HEK293 (cell line): ENCODE results near the gene FBXL15.

Source experiments
- HOXA7 ChIP-seq: sonication (generic); formaldehyde crosslinking; IDR thresholded peaks from 2 replicates; pipeline ENCODE4 v1.8.1; 2022; ENCODE audit warnings: missing genetic modification reagents, borderline replicate concordance
- HOXD13 ChIP-seq: sonication (generic); formaldehyde crosslinking; IDR thresholded peaks from 2 replicates; pipeline ENCODE4 v1.8.0; 2022; ENCODE audit warnings: missing genetic modification reagents, borderline replicate concordance
- MEIS1 ChIP-seq: sonication (generic); formaldehyde crosslinking; IDR thresholded peaks from 2 replicates; pipeline ENCODE4 v1.8.1; 2022; ENCODE audit warnings: missing genetic modification reagents, mild to moderate bottlenecking, borderline replicate concordance
- SETDB1 ChIP-seq: IDR thresholded peaks from one replicate; pipeline ENCODE4 v1.6.1; 2017; ENCODE audit warnings: mild to moderate bottlenecking, low read length, moderate library complexity, mixed read lengths; ENCODE audit not compliant: insufficient read length
- SP2 ChIP-seq: fragments of 450-650 bp; formaldehyde crosslinking; IDR thresholded peaks from 2 replicates; pipeline ENCODE4 v1.5.1; 2016; ENCODE audit warnings: missing biosample characterization, missing genetic modification characterization
- SP3 ChIP-seq: fragments of 450-650 bp; formaldehyde crosslinking; IDR thresholded peaks from 2 replicates; pipeline ENCODE4 v1.5.1; 2016; ENCODE audit warnings: missing biosample characterization, missing genetic modification characterization
- TRIM28 ChIP-seq: IDR thresholded peaks from 2 replicates; pipeline ENCODE4 v1.6.1; 2011; ENCODE audit warnings: low read length, control low read depth, borderline replicate concordance
- ZBTB8A ChIP-seq: fragments of 450-650 bp; formaldehyde crosslinking; IDR thresholded peaks from 2 replicates; pipeline ENCODE4 v1.5.1; 2016; ENCODE audit warnings: missing biosample characterization, missing genetic modification characterization
- ZNF155 ChIP-seq: fragments of 450-650 bp; formaldehyde crosslinking; IDR thresholded peaks from 2 replicates; pipeline ENCODE4 v1.5.1; 2016; ENCODE audit warnings: missing biosample characterization, missing genetic modification characterization
- ZNF169 ChIP-seq: fragments of 450-650 bp; formaldehyde crosslinking; IDR thresholded peaks from 2 replicates; pipeline ENCODE4 v1.5.1; 2016; ENCODE audit warnings: missing biosample characterization, missing genetic modification characterization
- ZNF223 ChIP-seq: fragments of 450-650 bp; formaldehyde crosslinking; IDR thresholded peaks from 2 replicates; pipeline ENCODE4 v1.5.1; 2016; ENCODE audit warnings: missing biosample characterization, missing genetic modification characterization
- ZNF248 ChIP-seq: fragments of 450-650 bp; formaldehyde crosslinking; IDR thresholded peaks from 2 replicates; pipeline ENCODE4 v1.5.1; 2017; ENCODE audit warnings: missing biosample characterization, missing genetic modification characterization
- ZNF391 ChIP-seq: fragments of 450-650 bp; formaldehyde crosslinking; IDR thresholded peaks from 2 replicates; pipeline ENCODE4 v1.5.1; 2016; ENCODE audit warnings: low read depth, missing biosample characterization, missing genetic modification characterization, borderline replicate concordance
- ZNF473 ChIP-seq: fragments of 450-650 bp; formaldehyde crosslinking; IDR thresholded peaks from 2 replicates; pipeline ENCODE4 v1.5.1; 2017; ENCODE audit warnings: missing biosample characterization, missing genetic modification characterization
- ZNF76 ChIP-seq: fragments of 450-650 bp; formaldehyde crosslinking; IDR thresholded peaks from 2 replicates; pipeline ENCODE4; 2016; ENCODE audit warnings: low read depth, missing biosample characterization, missing genetic modification characterization, borderline replicate concordance
- ZNF843 ChIP-seq: fragments of 450-650 bp; formaldehyde crosslinking; IDR thresholded peaks from 2 replicates; pipeline ENCODE4 v1.5.1; 2016; ENCODE audit warnings: missing biosample characterization, missing genetic modification characterization
- ZXDB ChIP-seq: fragments of 450-650 bp; formaldehyde crosslinking; IDR thresholded peaks from 2 replicates; pipeline ENCODE4 v1.5.1; 2016; ENCODE audit warnings: missing biosample characterization, missing genetic modification characterization
- TF ChIP-seq, protein P1 (sequence below): fragments of 450-650 bp; formaldehyde crosslinking; IDR thresholded peaks from 2 replicates; pipeline ENCODE4 v1.5.0; 2017; ENCODE audit warnings: missing biosample characterization, missing genetic modification characterization, borderline replicate concordance
- TF ChIP-seq, protein P2 (sequence below): fragments of 450-650 bp; formaldehyde crosslinking; IDR thresholded peaks from 2 replicates; pipeline ENCODE4 v1.5.1; 2016; ENCODE audit warnings: missing biosample characterization, missing genetic modification characterization, borderline replicate concordance
- TF ChIP-seq, protein P3 (sequence below): fragments of 450-650 bp; formaldehyde crosslinking; IDR thresholded peaks from 2 replicates; pipeline ENCODE4 v1.5.1; 2016; ENCODE audit warnings: missing biosample characterization, missing genetic modification characterization
- TF ChIP-seq, protein P4 (sequence below): fragments of 450-650 bp; formaldehyde crosslinking; IDR thresholded peaks from 2 replicates; pipeline ENCODE4 v1.5.1; 2016; ENCODE audit warnings: missing biosample characterization, missing genetic modification characterization
- TF ChIP-seq, protein P5 (sequence below): fragments of 450-650 bp; formaldehyde crosslinking; IDR thresholded peaks from 2 replicates; pipeline ENCODE4 v1.5.1; 2016; ENCODE audit warnings: missing biosample characterization, missing genetic modification characterization
- TF ChIP-seq, protein P6 (sequence below): fragments of 450-650 bp; formaldehyde crosslinking; IDR thresholded peaks from 2 replicates; pipeline ENCODE4 v1.5.1; 2016; ENCODE audit warnings: missing biosample characterization, missing genetic modification characterization, low read depth
- TF ChIP-seq, protein P7 (sequence below): fragments of 450-650 bp; formaldehyde crosslinking; IDR thresholded peaks from 2 replicates; pipeline ENCODE4 v1.5.1; 2017; ENCODE audit warnings: missing biosample characterization, missing genetic modification characterization

FBXL15 gene

DNA sequence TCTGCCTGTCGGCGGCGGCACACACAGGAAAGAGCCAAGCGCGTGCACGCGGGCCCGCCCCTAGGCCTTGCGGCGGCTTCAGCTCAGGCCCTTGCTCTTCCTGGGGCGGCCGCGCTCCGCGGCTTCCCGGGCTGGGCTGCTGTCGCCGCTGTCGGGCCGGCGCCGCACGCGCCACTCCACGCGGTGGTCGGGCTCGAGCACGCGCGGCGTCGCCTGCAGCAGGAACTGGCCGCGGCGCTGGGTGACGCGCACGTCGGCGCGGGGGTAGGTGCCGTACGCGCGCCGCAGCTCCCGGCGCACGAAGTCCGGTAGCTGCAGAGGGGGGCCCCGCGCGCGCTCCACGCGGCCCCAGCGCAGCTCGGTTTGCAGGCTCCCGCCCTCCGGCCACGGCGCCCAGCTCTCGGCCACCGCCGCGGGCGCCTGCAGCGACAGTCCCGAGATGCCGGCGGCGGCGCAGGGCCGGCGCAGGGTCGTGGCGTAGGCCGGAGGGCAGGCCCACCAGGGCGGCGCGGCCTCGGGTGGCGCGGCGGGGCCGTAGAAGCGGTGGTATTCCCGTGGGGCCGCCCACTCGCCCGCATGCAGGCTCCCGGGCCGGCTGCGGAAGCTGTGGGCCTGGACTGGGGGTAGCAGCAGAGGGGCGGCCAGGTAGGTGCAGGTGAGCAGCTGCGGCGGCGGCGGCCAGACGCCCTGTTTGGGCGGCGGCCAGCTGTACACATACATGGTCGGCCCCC, 29.9 kb downstream of the FBXL15 start (continued):
- TF ChIP-seq, protein P1, sequence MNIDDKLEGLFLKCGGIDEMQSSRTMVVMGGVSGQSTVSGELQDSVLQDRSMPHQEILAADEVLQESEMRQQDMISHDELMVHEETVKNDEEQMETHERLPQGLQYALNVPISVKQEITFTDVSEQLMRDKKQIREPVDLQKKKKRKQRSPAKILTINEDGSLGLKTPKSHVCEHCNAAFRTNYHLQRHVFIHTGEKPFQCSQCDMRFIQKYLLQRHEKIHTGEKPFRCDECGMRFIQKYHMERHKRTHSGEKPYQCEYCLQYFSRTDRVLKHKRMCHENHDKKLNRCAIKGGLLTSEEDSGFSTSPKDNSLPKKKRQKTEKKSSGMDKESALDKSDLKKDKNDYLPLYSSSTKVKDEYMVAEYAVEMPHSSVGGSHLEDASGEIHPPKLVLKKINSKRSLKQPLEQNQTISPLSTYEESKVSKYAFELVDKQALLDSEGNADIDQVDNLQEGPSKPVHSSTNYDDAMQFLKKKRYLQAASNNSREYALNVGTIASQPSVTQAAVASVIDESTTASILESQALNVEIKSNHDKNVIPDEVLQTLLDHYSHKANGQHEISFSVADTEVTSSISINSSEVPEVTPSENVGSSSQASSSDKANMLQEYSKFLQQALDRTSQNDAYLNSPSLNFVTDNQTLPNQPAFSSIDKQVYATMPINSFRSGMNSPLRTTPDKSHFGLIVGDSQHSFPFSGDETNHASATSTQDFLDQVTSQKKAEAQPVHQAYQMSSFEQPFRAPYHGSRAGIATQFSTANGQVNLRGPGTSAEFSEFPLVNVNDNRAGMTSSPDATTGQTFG = no peak
- TF ChIP-seq SP2 (tag by site-specific recombination) (peak; percentile 29; the same call in 1 of the 2 replicates), ZNF248 (tag by site-specific recombination) (no peak), ZNF169 (tag by site-specific recombination) (no peak), ZNF391 (tag by site-specific recombination) (no peak), HOXD13 (no peak), SP3 (tag by site-specific recombination) (peak; percentile 15; the same call in 1 of the 2 replicates), TRIM28 (no peak), SETDB1 (no peak), HOXA7 (CRISPR knock-in tag) (no peak), ZNF843 (tag by site-specific recombination) (no peak), ZNF473 (tag by site-specific recombination) (no peak), ZNF155 (tag by site-specific recombination) (no peak), ZXDB (no peak), ZNF76 (tag by site-specific recombination) (0 out of 2 replicates have a peak, but pooled peaks have one; percentile 1), ZBTB8A (tag by site-specific recombination) (no peak; the same call in 1 of the 2 replicates), MEIS1 (no peak), ZNF223 (tag by site-specific recombination) (no peak)
- TF ChIP-seq, protein P2, sequence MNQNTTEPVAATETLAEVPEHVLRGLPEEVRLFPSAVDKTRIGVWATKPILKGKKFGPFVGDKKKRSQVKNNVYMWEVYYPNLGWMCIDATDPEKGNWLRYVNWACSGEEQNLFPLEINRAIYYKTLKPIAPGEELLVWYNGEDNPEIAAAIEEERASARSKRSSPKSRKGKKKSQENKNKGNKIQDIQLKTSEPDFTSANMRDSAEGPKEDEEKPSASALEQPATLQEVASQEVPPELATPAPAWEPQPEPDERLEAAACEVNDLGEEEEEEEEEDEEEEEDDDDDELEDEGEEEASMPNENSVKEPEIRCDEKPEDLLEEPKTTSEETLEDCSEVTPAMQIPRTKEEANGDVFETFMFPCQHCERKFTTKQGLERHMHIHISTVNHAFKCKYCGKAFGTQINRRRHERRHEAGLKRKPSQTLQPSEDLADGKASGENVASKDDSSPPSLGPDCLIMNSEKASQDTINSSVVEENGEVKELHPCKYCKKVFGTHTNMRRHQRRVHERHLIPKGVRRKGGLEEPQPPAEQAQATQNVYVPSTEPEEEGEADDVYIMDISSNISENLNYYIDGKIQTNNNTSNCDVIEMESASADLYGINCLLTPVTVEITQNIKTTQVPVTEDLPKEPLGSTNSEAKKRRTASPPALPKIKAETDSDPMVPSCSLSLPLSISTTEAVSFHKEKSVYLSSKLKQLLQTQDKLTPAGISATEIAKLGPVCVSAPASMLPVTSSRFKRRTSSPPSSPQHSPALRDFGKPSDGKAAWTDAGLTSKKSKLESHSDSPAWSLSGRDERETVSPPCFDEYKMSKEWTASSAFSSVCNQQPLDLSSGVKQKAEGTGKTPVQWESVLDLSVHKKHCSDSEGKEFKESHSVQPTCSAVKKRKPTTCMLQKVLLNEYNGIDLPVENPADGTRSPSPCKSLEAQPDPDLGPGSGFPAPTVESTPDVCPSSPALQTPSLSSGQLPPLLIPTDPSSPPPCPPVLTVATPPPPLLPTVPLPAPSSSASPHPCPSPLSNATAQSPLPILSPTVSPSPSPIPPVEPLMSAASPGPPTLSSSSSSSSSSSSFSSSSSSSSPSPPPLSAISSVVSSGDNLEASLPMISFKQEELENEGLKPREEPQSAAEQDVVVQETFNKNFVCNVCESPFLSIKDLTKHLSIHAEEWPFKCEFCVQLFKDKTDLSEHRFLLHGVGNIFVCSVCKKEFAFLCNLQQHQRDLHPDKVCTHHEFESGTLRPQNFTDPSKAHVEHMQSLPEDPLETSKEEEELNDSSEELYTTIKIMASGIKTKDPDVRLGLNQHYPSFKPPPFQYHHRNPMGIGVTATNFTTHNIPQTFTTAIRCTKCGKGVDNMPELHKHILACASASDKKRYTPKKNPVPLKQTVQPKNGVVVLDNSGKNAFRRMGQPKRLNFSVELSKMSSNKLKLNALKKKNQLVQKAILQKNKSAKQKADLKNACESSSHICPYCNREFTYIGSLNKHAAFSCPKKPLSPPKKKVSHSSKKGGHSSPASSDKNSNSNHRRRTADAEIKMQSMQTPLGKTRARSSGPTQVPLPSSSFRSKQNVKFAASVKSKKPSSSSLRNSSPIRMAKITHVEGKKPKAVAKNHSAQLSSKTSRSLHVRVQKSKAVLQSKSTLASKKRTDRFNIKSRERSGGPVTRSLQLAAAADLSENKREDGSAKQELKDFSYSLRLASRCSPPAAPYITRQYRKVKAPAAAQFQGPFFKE (tag by site-specific recombination) = no peak
- TF ChIP-seq, protein P3, sequence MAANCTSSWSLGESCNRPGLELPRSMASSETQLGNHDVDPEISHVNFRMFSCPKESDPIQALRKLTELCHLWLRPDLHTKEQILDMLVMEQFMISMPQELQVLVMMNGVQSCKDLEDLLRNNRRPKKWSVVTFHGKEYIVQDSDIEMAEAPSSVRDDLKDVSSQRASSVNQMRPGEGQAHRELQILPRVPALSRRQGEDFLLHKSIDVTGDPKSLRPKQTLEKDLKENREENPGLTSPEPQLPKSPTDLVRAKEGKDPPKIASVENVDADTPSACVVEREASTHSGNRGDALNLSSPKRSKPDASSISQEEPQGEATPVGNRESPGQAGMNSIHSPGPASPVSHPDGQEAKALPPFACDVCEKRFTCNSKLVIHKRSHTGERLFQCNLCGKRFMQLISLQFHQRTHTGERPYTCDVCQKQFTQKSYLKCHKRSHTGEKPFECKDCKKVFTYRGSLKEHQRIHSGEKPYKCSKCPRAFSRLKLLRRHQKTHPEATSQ = no peak
- TF ChIP-seq, protein P4, sequence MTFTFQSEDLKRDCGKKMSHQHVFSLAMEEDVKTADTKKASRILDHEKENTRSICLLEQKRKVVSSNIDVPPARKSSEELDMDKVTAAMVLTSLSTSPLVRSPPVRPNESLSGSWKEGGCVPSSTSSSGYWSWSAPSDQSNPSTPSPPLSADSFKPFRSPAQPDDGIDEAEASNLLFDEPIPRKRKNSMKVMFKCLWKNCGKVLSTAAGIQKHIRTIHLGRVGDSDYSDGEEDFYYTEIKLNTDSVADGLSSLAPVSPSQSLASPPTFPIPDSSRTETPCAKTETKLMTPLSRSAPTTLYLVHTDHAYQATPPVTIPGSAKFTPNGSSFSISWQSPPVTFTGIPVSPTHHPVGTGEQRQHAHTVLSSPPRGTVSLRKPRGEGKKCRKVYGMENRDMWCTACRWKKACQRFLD (tag by site-specific recombination) = no peak
- TF ChIP-seq, protein P5, sequence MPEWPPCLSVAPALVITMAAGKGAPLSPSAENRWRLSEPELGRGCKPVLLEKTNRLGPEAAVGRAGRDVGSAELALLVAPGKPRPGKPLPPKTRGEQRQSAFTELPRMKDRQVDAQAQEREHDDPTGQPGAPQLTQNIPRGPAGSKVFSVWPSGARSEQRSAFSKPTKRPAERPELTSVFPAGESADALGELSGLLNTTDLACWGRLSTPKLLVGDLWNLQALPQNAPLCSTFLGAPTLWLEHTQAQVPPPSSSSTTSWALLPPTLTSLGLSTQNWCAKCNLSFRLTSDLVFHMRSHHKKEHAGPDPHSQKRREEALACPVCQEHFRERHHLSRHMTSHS (tag by site-specific recombination) = no peak
- TF ChIP-seq, protein P6, sequence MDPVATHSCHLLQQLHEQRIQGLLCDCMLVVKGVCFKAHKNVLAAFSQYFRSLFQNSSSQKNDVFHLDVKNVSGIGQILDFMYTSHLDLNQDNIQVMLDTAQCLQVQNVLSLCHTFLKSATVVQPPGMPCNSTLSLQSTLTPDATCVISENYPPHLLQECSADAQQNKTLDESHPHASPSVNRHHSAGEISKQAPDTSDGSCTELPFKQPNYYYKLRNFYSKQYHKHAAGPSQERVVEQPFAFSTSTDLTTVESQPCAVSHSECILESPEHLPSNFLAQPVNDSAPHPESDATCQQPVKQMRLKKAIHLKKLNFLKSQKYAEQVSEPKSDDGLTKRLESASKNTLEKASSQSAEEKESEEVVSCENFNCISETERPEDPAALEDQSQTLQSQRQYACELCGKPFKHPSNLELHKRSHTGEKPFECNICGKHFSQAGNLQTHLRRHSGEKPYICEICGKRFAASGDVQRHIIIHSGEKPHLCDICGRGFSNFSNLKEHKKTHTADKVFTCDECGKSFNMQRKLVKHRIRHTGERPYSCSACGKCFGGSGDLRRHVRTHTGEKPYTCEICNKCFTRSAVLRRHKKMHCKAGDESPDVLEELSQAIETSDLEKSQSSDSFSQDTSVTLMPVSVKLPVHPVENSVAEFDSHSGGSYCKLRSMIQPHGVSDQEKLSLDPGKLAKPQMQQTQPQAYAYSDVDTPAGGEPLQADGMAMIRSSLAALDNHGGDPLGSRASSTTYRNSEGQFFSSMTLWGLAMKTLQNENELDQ (tag by site-specific recombination) = no peak
- TF ChIP-seq, protein P7, sequence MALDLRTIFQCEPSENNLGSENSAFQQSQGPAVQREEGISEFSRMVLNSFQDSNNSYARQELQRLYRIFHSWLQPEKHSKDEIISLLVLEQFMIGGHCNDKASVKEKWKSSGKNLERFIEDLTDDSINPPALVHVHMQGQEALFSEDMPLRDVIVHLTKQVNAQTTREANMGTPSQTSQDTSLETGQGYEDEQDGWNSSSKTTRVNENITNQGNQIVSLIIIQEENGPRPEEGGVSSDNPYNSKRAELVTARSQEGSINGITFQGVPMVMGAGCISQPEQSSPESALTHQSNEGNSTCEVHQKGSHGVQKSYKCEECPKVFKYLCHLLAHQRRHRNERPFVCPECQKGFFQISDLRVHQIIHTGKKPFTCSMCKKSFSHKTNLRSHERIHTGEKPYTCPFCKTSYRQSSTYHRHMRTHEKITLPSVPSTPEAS (tag by site-specific recombination) = no peak
